Fibroblast of peridontal ligament (primary cell): Measurements from ENCODE around the gene UQCC5.
"Not testable (repeated sequence)": the region's sequence is repeated elsewhere in the genome, so short reads cannot be mapped to it uniquely, and the experiment has no call there.

Experiments
- DNase-seq: peaks from one replicate; pipeline ENCODE4 v3.0.0-alpha.2; 2010; ENCODE audit errors: extremely low read depth

Gene UQCC5

DNA sequence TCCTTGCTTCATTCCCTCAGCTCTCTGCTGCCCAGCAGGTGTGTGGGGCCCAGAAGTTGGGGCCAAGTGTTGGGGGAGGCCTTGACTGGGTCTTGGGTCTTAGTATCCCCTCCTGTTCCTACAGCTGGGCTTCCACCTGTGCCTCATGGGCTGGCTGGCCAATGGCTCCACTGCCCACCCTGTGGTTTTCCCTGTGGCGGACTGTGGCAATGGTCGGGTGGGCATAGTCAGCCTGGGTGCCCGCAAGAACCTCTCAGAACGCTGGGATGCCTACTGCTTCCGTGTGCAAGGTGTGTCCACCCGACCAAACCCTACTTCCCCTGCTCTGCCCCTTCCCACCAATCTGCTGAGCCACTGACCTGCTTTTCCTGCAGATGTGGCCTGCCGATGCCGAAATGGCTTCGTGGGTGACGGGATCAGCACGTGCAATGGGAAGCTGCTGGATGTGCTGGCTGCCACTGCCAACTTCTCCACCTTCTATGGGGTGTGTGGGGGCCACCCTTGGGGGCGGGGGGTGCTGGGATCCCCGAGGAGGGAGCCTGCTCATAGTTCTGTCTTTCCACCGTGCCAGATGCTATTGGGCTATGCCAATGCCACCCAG lies 13.7 kb upstream of the UQCC5 start:
- DNase-seq = no peak

DNA sequence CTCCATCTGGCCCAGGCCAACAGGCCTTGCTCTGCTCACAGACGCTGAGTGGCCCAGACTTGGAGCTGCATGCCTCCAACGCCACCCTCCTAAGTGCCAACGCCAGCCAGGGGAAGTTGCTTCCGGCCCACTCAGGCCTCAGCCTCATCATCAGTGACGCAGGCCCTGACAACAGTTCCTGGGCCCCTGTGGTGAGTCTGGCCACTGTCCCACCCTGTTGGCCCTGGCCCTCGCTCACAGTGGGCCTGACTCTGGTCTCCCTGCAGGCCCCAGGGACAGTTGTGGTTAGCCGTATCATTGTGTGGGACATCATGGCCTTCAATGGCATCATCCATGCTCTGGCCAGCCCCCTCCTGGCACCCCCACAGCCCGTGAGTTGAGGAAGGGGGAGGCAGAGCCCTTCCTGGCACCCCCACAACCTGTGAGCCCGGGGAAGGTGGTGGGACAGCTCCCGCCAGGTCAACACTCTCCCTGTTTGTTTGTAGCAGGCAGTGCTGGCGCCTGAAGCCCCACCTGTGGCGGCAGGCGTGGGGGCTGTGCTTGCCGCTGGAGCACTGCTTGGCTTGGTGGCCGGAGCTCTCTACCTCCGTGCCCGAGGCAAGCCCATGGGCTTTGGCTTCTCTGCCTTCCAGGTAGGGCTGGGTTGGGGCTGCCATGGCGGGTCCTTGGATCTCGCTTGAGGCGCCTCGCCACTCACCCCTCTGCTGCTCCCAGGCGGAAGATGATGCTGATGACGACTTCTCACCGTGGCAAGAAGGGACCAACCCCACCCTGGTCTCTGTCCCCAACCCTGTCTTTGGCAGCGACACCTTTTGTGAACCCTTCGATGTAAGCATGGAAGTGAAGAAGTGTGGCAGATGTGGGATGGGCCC lies 12.8 kb upstream of the UQCC5 start:
- no peak for DNase-seq

DNA sequence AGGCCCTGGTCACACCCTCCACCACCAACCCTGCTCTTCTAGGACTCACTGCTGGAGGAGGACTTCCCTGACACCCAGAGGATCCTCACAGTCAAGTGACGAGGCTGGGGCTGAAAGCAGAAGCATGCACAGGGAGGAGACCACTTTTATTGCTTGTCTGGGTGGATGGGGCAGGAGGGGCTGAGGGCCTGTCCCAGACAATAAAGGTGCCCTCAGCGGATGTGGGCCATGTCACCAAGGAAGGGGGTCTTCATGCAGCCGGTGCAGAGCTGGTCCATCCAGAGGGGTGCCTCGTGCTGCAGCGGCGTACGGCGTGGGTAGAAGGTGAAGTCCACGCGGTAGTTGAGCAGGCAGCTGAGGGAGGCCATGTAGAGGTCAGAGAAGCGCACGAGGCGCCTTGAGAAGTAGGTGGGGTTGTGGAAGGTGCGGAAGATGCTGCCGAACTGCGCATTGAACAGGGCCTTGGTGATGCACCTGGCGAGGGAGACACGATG lies 12.1 kb upstream of the UQCC5 start:
- DNase-seq = no peak

DNA sequence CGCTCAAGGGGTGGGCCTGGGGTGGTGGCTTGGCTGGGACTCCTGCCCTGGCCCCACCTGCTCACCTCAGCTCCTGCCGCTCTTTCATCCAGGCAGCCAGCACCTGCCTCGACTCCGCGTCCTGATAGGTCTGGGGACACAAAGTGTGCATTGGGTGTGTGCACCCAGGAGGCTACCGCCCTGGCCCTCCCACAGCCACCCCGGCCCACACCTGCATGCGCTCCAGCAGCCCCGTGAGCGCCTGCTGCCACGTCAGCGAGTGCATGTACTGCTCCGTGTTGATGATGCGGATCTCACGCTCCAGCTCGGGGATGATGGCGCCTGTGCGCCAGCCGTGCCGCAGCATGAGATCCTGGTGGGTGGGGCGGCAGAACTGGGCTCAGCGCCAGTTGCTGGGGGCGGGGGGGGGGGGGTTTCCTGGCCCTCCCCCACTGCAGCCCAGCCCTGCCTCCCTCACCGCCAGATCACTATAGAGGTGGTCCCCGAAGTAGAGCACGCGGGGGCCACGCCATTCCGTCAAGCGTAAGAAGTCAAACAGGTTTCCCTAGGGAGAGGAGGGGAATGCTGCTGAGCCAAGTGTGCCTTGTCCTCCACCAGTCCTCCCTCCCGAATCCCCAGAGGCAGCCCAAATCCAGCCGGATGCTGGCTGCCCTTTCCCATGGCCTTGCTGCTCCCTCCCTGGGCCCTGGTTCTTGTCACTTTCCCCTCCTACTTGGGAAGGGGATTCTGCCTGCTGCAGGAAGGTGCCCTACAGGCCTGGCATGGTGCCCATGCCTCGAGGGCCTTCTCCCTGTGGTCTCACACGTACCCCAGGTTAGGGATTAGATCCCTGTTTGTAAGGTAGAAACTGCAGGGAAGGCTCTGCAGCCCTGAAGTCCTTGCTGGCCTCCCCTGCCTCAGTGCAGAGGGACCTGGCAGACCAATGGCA lies 11.4 kb upstream of the UQCC5 start:
- no peak for DNase-seq

DNA sequence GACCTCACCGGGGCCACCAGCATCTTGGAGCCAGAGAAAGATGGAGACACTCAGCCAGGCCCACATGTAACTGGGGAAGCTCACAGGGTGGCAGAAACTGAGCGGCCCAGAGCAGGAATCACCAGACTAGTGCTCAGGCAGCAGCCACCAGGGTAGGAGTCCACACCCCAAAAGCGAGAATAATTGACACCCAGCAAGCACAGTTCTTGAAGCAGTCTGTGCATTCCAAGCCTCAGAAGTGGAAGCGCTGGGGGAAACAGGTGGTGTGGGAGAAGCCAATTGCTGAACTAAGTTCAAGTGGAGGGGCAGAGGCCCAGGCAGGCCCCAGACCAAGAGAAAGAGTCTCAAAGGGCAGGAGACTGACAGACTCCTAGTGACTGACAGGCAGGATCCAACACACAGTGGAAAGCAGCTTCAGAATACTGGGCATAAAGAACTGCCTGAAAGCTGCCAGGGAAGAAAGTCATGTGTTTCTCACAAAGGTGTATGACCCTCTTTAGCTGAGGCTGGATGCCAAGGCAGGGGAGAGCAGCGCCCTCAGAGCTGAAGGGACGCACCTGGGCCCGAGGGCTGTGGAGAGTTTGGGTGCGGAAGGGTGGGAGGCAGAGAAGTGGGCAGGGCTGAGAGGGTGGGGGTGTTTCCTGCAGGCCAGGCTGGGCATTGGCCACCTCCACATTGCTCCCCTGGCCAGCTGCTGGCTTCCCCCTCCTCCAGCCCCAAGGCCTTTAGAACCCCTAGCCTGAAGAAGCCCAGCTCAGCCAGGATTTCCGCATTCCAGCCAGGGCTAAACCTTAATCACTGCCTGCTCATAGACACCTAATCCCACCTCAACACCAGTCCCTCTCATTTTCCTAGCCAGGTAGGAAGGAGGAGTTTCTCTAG lies 10.5 kb upstream of the UQCC5 start:
- DNase-seq = no peak

DNA sequence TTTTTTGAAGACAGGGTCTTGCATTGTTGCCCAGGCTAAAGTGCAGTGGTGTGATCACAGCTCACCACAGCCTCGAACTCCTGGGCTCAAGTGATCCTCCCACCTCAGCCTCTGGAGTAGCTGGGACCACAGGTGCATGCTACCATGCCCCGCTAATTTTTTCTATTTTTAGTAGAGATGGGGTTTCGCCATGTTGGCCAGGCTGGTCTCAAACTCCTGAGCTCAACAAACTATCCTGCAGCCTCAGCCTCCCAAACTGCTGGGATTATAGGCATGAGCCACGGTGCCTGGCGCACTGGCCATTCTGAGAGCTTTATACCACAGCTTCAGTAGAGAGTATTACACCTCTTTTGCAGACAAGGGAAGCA lies 9.8 kb upstream of the UQCC5 start:
- not testable (repeated sequence) for DNase-seq

DNA sequence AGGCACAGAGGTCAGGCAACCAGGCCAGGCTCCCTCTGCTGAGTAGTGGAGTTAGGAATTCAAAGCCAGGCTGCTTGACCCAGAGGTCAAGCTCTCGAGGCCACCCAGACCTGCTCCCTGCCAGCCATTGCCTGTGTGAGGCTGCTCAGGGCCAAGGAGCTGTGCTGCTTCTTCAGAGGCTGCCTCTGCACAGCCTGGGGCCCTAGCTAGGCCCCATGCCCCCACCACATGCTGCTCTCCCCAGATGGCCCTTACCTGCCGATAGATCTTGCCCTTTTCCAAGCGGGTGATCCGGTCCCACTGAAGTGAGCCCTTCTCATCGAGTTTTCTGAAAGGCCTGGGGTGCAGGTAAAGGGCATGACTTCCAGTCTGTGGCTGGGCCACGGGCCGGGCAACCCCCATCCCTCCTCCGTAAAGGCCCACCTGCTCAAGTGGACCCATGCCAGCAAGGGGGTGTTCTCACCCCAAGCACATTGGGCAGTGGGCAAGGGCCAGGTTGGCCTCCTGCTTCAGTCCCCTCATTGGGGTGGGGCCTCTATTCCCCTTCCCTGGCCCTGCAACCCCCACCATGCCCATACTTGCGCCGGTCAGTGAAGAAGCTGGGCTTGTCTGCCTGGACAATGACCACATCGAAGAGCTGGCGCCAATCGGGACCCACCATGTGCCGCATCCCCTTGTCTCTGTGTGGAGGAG lies 9.2 kb upstream of the UQCC5 start:
- no peak for DNase-seq

DNA sequence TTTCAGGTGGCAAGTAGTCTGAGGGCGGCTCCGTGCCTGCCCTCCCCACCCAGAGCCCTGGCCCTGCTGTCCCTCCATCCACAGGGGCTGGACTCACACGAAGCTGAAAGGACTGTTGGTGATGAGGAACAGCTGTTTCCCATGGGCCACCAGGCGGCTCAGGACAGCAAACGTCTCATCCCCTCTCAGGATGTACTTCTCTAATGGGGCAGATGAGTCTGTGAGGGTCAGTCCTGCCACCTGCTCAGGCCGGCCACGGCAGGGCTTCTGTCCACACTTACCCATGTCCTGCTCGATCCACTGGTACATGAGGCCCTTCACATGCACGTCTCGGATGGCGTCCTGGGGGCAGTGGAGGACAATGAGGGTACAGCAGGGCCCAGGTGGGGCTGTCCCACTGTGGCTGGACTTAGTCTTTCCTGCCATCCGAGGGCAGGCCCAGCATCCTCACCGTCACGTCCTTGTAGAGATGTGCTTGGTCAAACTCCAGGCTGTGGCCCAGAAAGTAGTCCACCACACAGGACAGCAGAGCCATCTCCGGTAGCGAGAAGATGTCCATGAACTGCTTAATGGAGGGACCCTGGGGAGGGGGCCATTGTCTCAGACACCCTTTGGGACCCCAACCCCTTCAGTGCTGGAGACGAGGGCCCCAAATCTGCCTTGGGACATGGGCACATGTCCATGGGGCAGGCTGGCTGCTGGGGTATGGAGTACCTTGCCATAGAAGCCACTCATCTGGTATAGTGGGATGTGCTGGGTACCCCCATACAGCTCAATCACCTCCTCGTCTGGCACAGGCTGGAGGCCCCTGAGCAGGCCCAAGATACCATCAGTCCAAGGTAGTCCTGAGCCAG lies 8.4 kb upstream of the UQCC5 start:
- no peak for DNase-seq

DNA sequence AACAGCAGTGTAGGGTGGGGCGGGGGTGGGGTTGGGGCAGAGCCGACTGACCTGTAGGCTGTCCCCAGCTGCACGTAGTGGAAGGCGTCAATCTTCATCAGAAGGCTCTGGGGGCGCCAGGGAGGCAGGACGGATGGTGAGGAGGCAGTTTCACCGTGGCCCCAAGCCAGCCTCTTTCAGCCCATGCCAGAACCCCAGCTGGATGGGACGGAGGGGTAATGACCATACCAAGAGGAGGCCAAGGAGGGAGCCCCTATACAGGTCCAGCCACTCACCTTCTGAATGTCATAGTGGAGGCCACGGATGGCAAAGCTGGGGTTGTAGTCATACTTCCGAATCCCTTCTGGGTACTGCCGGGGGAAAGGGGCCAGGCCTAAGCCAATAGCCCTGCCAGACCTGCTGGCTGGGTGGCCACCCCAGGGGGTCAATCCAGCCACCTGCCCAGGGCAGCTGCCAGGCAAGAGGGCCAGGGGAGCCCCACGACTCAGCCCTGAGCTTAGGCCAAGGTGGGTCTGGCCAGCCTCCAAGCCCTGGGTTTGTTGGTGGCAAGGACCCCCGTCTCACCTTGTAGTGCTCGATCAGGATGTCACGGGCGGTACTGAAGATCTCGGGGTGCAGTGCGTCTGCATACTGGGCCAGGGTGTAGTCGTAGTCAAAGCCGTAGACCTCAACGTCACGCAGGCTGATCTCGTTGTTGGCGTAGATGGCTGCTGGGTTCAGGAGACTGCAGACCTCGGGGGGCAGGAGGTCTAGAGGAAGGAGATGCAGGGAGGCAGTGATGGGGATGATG lies 7.6 kb upstream of the UQCC5 start:
- DNase-seq = no peak

DNA sequence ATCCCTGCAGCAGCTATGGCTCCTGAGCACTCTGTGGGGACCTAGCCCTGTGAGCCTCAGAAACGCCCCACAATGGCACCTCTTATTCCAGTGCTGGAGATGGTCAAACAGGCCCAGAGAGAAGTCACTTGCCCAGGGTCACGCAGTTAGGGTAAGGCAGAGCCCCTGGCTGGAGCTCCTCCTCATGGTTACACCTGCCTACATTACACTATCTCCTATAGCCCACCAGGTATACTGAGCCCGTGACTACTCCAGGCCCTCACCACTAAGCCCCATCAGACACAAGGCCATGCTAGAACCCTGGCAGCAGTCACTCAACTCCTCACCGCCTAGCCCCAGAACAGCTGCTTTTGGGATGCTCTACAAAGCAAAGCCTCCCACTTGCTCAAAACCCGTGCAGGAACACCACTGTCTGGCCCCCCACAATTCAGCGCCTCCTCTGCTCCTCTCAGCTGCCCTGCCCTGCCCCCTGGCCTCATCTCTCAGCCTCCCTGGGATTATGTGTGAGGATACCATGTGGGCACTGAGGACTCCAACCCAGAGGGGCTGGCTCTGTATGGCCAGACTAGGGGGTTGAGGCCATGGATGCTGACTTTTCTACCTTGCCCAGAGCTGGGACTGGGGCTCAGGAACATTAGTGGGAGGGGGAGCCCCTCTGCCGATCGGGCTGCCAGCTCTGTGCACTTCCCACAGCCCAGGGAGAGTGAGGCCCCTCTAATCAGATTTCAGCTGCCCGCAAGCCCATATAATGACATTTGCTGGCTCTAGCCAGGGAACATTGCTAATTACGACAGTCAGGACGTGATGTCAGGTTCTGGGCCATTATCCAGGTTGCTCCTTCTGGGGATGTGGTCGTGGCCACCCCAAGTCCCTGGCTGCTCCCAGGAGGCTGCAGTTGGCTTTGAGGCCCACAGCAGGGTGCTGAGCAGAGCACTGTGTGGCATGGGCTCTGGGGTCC lies 6.8 kb upstream of the UQCC5 start:
- no peak for DNase-seq

DNA sequence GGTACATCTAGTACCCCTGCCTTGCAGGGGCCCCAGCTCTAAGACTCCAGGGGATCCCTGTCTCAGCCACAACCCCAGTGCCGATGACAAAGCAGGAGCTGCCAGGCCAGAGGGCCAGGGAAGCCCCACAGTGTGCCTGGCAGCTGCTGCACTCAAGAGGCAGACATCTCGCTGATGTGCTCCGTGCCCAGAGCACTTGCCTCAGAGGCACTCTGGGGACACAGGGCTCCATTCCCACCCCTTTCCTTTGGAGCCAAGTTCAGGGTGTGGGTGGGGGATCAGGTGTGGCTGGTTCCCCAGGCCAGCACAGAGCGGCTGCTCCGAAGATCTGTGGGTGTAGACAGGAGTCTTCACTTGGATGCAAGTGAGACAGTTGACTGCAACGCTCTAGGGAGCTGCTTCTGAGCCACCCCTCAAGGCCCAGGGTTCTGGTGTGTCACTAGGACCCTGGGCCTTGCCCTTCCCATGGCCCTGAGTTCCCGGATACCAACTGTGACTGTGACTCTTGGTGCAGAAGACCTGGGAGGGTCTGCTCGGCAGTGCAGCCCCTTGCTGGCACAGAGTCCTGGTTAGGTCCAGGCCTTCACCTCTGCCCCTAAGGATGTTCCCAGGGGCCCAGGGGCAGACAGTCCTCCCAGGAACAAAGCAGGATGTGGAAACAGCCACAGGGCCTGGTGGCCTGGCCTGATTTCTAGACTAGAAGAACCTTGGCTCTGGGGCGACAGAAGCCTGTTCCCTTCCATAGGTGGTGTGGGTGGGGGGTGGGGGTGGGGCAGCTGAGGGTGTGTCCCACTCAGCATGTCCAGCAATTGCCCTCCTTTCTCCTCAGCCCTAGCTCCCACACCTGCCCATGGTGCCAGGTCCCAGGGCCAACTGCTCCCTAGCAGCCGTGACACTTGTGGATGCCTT lies 5.2 kb upstream of the UQCC5 start:
- no peak for DNase-seq

DNA sequence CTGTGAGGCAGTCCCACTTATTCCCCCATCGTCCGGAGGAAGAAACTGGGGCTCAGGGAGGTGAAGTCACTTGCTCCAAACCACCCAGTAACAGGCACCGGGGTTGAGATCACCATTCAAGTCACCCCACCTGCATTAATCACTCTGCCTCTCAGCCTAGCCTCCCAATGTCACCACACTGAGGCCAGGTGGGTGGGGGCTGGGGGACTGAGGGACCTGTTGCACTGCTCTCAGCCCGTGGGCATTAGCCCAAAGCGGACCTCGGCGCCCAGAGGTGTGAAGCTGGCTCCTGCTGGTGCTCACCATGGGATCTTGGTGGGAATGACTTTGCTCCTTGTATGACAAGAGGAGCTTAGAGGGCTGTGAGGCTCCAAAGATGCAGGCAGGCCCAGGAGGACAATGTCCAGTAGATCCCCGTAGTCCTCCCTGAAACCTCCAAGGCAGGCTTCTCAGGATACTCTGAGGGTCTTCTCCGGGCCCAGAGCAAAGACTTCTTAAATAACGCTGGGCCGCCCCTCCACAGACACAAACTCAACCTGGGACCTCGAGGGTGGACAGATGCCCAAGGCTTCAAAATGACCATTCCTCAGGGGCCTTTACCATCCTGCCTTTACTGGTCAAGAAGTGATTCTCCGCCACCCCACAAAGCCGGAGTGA lies 4.4 kb upstream of the UQCC5 start:
- no peak for DNase-seq

DNA sequence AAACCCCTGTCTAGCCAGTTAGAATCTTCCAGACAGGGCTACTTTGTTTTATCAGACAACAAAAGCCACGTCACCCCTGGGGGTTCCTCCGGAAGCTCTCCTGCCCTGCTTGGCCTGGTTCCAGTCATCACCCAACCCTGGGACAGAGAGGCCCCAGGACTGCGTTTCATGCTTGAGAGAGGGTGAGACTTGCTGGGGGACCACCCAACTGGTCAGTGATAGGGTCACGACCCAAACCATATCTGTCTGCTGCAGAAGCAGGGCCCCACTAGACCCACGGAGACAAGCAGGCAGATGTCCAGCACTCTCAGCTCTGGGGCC lies 3.9 kb upstream of the UQCC5 start:
- DNase-seq = no peak

DNA sequence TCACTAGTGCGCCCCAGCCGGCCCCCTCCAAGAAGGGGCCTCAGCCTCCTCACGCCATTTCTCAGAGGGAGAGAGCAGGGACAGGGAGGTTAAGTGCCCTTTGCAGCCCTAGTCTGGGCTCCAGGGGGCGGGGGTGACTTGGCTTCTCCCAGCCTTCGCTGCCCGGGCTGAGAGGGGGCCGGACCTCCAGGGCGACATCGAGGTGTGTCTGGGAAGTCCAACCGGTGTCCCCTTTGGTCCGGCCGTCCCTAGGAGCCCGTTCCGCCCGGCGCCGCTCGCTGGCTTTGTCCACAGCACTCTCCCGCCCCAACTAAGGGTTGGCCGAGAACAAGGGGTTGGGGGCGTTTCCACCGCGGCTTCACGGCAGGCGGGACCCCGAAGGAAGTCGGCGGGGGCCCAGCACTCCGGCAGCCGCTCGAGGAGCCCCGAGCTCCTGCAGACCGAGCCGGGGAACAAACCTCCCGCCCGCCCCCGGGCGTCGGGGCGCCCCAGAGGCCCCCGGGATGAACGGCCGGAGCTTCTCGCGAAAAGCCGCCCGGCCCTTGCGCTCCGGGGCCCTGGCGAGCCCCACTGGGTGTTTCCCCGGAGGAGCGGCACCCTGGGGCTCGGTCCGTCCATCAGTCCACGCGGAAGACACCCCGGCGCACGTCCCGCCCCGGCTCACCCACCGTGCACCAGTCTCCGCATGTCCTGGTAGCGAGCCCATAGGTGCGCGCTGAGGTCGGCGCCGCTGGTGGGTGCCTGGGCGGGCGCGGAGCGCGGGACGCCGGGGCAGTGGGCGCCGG lies 3.4 kb upstream of the UQCC5 start:
- DNase-seq = no peak

DNA sequence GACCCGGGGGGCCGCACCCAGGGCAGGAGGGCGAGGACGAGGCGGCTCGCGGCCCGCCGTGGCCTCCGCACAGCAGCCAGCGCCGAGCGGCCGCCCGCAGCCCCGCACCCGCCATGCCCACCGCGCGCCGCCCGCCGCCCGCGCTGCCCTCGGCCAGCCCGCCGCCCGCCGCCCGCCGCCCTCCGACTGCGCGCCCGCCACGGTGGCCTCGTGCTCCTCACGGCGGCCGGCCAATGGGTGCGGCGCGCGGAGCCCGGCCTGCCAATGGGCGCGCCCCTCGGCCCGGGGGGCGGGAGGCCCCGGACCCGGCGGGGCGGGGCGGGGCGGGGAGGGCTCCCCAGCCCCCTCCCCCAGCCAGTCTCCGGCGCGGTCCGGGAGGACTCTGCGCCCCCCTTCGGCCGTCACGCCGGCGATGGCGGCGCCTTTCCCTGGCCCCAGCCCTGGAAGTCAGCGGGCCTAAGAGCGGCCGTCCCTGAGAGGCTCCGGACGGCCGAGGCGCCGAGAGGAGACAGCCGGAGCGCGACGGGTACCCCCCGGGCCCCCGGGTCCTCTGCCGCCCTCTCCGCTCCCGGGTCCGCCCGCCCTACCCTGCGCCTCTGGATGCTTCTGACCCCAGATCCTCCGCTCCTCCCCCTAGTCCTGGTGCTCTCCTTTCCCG lies 2.7 kb upstream of the UQCC5 start, which contains the start of gene NT5DC2:
Gene NT5DC2 (minus strand): TSS at position 235 of the 658 bp plus-strand sequence. CDS start 120 bp downstream, at position 115.
- peak; percentile 42 for DNase-seq
